ENCODE data around the gene FAT1.

The FAT1 gene

GRCh38 chr4:186554914-186555827 lies 168.5 kb downstream of the FAT1 start, which contains the start of gene MTNR1A:
TSS of gene MTNR1A (minus strand) at chr4:186555567. CDS start at chr4:186555365, 202 bp downstream.
- peaks cover 0 to 15% of the 10 kb centered on the region in 2 donors for H3K27me3 Mint-ChIP-seq
- H3K9me3 Mint-ChIP-seq = peaks cover 0 to 3% of the 10 kb centered on the region in 2 donors
- no peaks in the 10 kb centered on the region for H3K36me3 Mint-ChIP-seq (ENCODE audit: insufficient read depth)
- ATAC-seq (replicated peaks) (no peak), DNase-seq (no peak)
- no peaks in the 10 kb centered on the region for H3K4me1 Mint-ChIP-seq (ENCODE audit: low read depth in 2 of 2)
- H3K4me3 Mint-ChIP-seq = no peak within 1 kb of the TSS
- H3K27ac Mint-ChIP-seq = no peak within 1 kb of the TSS

GRCh38 chr4:186554539-186554913 lies 169.1 kb downstream of the FAT1 start:
- H3K27me3 Mint-ChIP-seq = peaks cover 0 to 15% of the 10 kb centered on the region in 2 donors
- no peak overlapping the region for H3K27ac Mint-ChIP-seq
- no peaks in the 10 kb centered on the region for H3K36me3 Mint-ChIP-seq (ENCODE audit: insufficient read depth)
- no peak overlapping the region for H3K4me3 Mint-ChIP-seq
- no peak for ATAC-seq (replicated peaks)
- no peaks in the 10 kb centered on the region for H3K4me1 Mint-ChIP-seq (ENCODE audit: low read depth in 2 of 2)
- no peaks in the 10 kb centered on the region for H3K9me3 Mint-ChIP-seq
- no peak for DNase-seq

- peaks cover 0 to 15% of the 10 kb centered on the region in 2 donors for H3K27me3 Mint-ChIP-seq
- no peaks in the 10 kb centered on the region for H3K9me3 Mint-ChIP-seq
- H3K36me3 Mint-ChIP-seq (ENCODE audit: insufficient read depth) = no peaks in the 10 kb centered on the region
- ATAC-seq (replicated peaks) (no peak), DNase-seq (no peak)
- no peaks in the 10 kb centered on the region for H3K4me1 Mint-ChIP-seq (ENCODE audit: low read depth in 2 of 2)
- H3K27ac Mint-ChIP-seq = no peak overlapping the region
- H3K4me3 Mint-ChIP-seq = no peak overlapping the region
Observed at GRCh38 chr4:186553717-186554116, 169.9 kb downstream of the FAT1 start.

GRCh38 chr4:186551849-186552248 lies 171.8 kb downstream of the FAT1 start:
- DNase-seq = no peak
- Mint-ChIP-seq H3K36me3 (ENCODE audit: insufficient read depth) (no peaks in the 10 kb centered on the region), H3K4me3 (no peak overlapping the region), H3K4me1 (ENCODE audit: low read depth in 2 of 2) (no peaks in the 10 kb centered on the region), H3K27ac (no peak overlapping the region), H3K9me3 (peaks cover 4 to 8% of the 10 kb centered on the region in 2 donors), H3K27me3 (peaks cover 0 to 15% of the 10 kb centered on the region in 2 donors)
- no peak for ATAC-seq (replicated peaks)

GRCh38 chr4:186545436-186545835 lies 178.2 kb downstream of the FAT1 start:
- Mint-ChIP-seq H3K27me3 (no peaks in the 10 kb centered on the region), H3K27ac (no peak overlapping the region), H3K36me3 (ENCODE audit: insufficient read depth) (no peaks in the 10 kb centered on the region), H3K4me1 (ENCODE audit: low read depth in 2 of 2) (no peaks in the 10 kb centered on the region), H3K9me3 (peaks cover 10 to 16% of the 10 kb centered on the region in 2 donors), H3K4me3 (no peak overlapping the region)
- ATAC-seq (replicated peaks) (no peak), DNase-seq (no peak)

GRCh38 chr4:186543206-186543605 lies 180.4 kb downstream of the FAT1 start:
- Mint-ChIP-seq H3K27me3 (no peaks in the 10 kb centered on the region), H3K4me1 (ENCODE audit: low read depth in 2 of 2) (no peaks in the 10 kb centered on the region), H3K4me3 (no peak overlapping the region), H3K36me3 (ENCODE audit: insufficient read depth) (no peaks in the 10 kb centered on the region), H3K9me3 (peaks cover 11 to 16% of the 10 kb centered on the region in 2 donors), H3K27ac (no peak overlapping the region)
- ATAC-seq (replicated peaks) (no peak), DNase-seq (no peak)

GRCh38 chr4:186541801-186542200 lies 181.9 kb downstream of the FAT1 start:
- Mint-ChIP-seq H3K4me3 (no peak overlapping the region), H3K9me3 (peaks cover 8 to 9% of the 10 kb centered on the region in 2 donors), H3K27ac (no peak overlapping the region), H3K4me1 (ENCODE audit: low read depth in 2 of 2) (no peaks in the 10 kb centered on the region), H3K36me3 (ENCODE audit: insufficient read depth) (no peaks in the 10 kb centered on the region), H3K27me3 (no peaks in the 10 kb centered on the region)
- DNase-seq = no peak
- no peak for ATAC-seq (replicated peaks)

GRCh38 chr4:186537843-186538521 lies 185.7 kb downstream of the FAT1 start:
- ATAC-seq (replicated peaks) = no peak
- Mint-ChIP-seq H3K4me1 (ENCODE audit: low read depth in 2 of 2) (no peaks in the 10 kb centered on the region), H3K36me3 (ENCODE audit: insufficient read depth) (no peaks in the 10 kb centered on the region), H3K27ac (no peak overlapping the region), H3K9me3 (peaks cover 0 to 6% of the 10 kb centered on the region in 2 donors), H3K4me3 (no peak overlapping the region), H3K27me3 (no peaks in the 10 kb centered on the region)
- DNase-seq = no peak

All from effector memory CD8-positive, alpha-beta T cell (primary cell).